Right hindlimb (tissue), 1 donor: ENCODE measurements around the gene CDC40.
"Not testable (repeated sequence)": the region's sequence is repeated elsewhere in the genome, so short reads cannot be mapped to it uniquely, and the experiment has no call there.

Experiments
- DNase-seq: peaks from one replicate; pipeline ENCODE4 v3.0.0-alpha.2; 2018

Gene CDC40

DNA sequence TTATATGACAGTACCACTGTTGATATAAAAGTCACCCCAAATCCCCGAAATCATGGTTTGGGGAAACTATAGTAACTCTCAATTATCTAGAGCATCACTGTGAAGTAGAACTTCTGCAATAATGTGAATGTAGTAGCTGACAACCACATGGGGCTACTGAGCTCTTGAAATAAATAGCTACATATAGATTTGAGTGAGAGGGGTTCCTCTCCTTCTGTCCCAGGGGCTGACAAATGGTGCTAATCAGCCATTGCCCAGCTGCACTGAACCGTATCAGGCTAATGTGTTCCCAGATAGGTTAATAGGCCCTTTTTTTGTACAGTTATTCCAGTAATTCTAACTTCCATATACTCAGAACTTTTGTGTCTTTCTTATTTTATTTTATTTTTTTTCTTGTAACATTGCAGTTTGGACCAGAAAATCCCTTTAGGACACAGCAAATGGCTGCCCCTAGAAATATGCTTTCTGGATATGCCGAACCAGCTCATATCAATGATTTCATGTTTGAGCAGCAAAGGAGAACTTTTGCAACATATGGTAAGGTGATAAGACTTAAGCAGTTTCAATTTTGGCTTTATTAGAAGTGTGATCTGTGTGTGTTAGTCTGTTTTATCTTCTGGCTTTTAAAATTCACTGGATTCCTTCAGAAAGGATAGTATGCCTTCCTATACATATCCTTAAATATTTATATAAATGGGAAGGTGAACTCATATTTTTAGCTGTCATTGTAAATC, 21.1 kb downstream of the CDC40 start:
- no peak for DNase-seq

- no peak for DNase-seq
These were observed 27.4 kb downstream of the CDC40 start for GRCh38 chr6:110207652-110208051.

- DNase-seq: no peak
These were observed 31.5 kb downstream of the CDC40 start for GRCh38 chr6:110211753-110212152.

GRCh38 chr6:110214338-110214737, 34.1 kb downstream of the CDC40 start:
- no peak for DNase-seq

- no peak for DNase-seq
These were observed 35.9 kb downstream of the CDC40 start for GRCh38 chr6:110216140-110216539.

DNA sequence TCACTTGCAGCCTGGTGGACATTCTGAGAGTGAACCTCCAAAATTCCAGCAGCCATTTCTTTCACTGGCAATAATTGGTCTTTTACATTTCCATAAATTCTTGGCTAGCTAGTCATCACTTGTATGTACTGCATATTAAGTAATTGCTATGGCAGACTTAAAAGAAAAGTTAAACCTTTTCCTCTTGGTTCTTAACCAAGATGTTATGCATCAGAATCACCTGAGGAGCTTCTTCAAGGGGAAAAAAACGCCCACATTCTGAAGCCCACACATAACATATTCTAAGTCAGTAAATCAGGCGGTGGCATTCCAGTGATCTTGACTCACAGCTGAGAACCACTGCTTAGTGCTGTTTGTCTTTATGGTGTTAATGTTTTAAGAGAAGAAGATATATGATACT, 37.0 kb downstream of the CDC40 start:
- DNase-seq: no peak

- DNase-seq: no peak
These were observed 41.5 kb downstream of the CDC40 start for GRCh38 chr6:110221738-110222137.

GRCh38 chr6:110226261-110226660, 46.0 kb downstream of the CDC40 start:
- DNase-seq: no peak

DNA sequence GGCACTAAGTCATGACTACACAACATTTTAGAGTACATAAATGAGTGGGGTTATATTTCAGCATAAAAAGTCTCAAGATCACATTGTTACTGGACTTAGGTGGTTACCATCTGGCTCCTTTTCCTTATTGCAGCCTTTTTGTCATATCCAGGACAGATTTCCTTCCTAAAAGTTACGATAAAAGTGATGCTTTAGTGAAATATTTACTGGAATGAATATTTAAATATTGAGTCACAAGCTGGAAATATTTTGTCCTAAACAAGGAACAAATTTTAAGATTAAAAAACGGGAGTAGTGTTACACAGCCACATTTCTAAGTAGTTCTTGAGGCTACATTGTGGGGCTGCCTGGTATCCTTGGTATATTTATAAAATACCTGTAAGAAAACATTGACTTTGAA, 52.2 kb downstream of the CDC40 start:
- DNase-seq: no peak

DNA sequence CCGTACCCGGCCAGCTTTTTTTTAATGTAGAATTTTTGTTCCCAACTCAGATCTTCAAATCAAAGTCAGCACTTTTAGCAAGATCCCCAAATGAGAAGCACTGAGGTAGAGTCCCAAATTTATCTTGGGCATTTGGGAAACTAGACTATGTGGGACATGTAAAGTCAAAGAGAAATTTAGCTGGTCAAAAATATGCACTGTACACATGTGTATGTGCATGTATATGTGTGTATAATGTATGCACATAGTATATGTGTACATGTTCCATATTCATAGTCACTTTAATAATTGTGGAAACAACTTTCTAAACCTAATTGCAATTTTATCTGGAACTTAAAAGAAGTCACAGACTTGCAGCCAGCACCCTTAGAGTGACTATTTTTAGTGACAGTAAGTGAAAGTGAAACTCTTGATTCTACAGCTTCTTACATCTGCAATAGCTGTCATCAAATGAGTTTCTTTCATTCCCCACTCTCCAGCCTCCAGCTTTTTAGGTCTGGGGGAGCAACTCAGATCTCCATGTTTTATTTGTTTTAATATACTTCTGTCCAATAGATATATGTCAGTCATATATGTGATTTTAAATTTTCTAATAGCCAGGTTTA, 53.6 kb downstream of the CDC40 start:
- DNase-seq: no peak

- not testable (repeated sequence) for DNase-seq
These were observed 55.8 kb downstream of the CDC40 start for GRCh38 chr6:110236007-110236406.

DNA sequence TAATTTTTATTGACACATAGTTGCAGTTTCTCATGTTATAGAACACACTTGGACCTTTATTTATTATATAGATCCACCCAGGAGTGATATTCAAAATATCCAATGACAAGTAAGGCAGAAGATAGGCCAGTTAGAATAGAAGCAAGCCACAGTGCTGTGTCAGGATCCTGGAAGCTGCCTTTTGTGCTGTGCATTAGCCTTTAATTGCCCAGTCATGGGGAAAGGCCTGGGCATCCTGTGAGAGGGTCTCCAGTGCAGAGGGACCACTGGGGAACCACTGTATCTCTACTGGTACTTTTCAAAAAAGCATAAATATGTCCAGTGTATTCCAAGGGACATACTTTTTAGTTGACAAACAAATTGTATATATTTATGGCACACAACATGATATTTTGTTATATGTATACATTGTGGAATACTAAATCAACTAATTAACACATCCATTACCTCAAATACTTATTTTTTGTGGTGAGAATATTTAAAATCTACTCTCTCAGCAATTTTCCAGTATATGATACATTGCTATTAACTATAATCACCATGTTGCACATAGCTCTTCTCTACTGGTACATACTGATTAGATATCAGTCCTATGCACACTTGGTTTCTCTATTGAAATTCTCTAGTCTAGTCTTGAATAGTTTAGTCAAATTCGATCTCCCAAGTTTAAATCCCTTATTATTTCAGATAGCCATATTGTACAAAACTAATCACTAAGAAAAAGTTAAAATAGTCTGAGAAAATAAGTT, 59.5 kb downstream of the CDC40 start:
- no peak for DNase-seq

- DNase-seq: not testable (repeated sequence)
These were observed 64.4 kb downstream of the CDC40 start for GRCh38 chr6:110244621-110245020.

- DNase-seq: no peak
These were observed 66.2 kb downstream of the CDC40 start for GRCh38 chr6:110246378-110246777.

DNA sequence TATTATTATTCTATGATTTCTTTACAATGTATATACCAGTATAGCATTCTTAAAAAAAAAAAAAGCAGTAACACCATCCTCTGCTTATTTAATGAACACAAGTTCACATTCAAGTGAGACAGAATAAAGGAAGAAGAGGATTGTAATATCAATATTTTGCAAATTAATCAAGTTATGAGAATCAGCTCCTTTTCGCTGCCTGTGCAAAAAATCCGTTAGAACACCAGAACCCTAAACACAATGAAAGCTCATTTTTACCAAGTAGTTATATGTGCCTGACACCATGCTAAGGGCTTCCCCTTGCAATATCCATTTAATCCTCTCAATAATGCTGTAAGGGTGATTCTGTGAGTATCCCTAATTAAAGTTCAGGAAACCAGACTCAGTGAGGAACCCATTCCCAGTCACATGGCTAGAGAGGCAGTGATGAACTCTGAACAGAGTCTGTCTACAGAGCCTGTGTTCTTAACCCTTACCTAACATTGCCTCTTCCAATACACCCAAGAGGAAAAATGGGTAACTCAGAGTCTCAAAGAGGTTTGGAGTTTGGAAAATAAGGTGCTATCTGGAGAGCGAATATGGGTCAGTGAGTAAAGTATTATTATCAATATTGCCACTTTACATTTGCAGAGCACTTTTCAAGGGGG, 66.8 kb downstream of the CDC40 start:
- DNase-seq: no peak

GRCh38 chr6:110250058-110250457, 69.8 kb downstream of the CDC40 start:
- no peak for DNase-seq

DNA sequence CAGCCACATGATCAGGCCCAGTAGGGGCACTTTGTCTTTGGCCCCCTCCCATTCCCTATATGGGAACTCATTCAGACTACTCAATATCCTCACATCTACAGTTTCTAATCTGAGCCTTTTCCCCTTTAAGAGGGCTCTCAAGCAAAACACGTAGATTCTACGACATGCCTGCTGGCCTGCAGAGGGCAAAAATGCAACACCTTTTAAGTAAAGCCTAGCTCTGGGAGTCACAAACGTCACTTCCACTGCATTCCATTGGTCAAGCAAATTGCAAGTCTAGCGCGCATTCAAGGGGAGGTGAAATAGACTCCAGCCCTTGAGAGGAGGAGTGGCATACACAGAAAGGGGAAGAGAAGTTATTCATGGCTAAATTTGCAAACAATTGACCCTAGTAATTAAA, 70.6 kb downstream of the CDC40 start:
- no peak for DNase-seq

GRCh38 chr6:110255211-110255750, 75.1 kb downstream of the CDC40 start:
- DNase-seq: peak; percentile 31

DNA sequence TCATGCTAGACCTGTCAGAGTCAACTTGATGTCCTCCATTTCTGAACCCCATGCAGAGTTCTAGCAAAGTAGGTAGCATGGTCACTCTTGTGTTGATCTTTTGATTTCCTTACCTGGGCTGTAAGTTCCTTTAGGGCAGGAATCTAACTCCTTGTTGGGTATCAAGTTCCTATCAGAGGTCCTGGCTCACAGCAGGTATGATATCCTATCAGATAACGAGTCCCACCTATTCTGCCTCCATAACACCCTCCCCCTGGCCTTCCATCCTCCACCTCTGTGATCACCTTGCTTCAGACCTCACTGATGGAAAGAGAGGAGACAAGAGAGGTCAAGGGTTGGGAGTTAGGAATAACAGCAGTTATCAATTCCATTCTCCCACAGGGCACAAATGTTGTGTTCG, 76.1 kb downstream of the CDC40 start:
- no peak for DNase-seq

GRCh38 chr6:110265273-110265672, 85.0 kb downstream of the CDC40 start:
- no peak for DNase-seq

- no peak for DNase-seq
These were observed 86.8 kb downstream of the CDC40 start for GRCh38 chr6:110266996-110267395.

GRCh38 chr6:110269623-110270022, 89.4 kb downstream of the CDC40 start:
- no peak for DNase-seq

DNA sequence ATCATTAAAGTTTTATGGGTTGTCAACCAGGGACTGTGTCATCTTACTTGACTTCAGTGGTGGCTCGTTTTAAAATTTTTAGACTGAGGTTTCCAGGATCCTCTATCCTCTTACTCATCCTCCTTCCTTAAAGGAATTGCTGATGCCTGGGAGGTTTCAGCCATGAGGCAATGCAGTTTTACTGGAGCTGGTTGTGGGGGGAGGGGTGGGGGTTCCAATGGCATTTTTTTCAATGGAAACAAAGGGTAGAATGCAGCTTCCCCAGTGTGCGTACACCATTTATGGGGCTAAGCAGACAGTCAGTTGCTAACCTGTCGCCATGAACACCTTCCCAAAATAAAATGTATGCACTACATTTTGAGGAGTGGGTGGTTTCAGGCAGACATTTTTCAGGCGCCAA, 89.9 kb downstream of the CDC40 start:
- DNase-seq: no peak

- no peak for DNase-seq
These were observed 91.5 kb downstream of the CDC40 start for GRCh38 chr6:110271732-110272022.
